SK-N-SH (cell line): ENCODE data around the gene SF3B1. TPM values are rescaled to one million over a fixed set of nuclear protein-coding genes. Genes with fewer than 3 reads are reported as not detected.

Source experiments
- CTCF ChIA-PET: fragments of 300-600, 350-600 bp; formaldehyde crosslinking; extraction: SDS; loops from one replicate; lab custom pipeline; 2021; lab: Yijun Ruan, JAX
- POLR2A ChIA-PET: fragments of 350-600 bp; sonication (Branson Sonifier 250); formaldehyde crosslinking; extraction: SDS; loops from one replicate; lab custom pipeline; 2020; ENCODE audit warnings: antibody characterized with exemption, inconsistent platforms; lab: Yijun Ruan, JAX
- DNase-seq: peaks from one replicate; pipeline ENCODE4 v3.0.0; 2012
- H2AFZ ChIP-seq: fragments of 200-600 bp; sonication (generic); 2 replicates; pipeline ENCODE4 v1.8.1; 2016; ENCODE audit warnings: antibody characterized with exemption, mild to moderate bottlenecking, low read depth
- H3F3A ChIP-seq: fragments of 200-600 bp; sonication (generic); replicated peaks from 2 replicates; pipeline ENCODE3; 2016; ENCODE audit warnings: antibody characterized with exemption, mild to moderate bottlenecking; ENCODE audit not compliant: insufficient read depth
- H3K27ac ChIP-seq, 2 experiments: fragments of 200-500 bp in 1 of 2; fragments of 200-600 bp in 1 of 2; sonication (Bioruptor generic) in 1 of 2; sonication (generic), shearing (Covaris generic) in 1 of 2; 2 replicates each; pipeline versions ENCODE4 v1.5.1 to v1.6.1; 2014 to 2016; ENCODE audit warnings: low read depth in 2 of 2, inconsistent platforms in 1 of 2, low read length in 1 of 2, mild to moderate bottlenecking in 1 of 2, mixed read lengths in 1 of 2
- H3K27me3 ChIP-seq: fragments of 200-600 bp; sonication (generic), shearing (Covaris generic); 2 replicates; pipeline ENCODE4 v1.6.1; 2016; ENCODE audit warnings: mixed run types; ENCODE audit not compliant: insufficient read depth
- H3K36me3 ChIP-seq, 2 experiments: fragments of 200-500 bp in 1 of 2; fragments of 200-600 bp in 1 of 2; sonication (Bioruptor generic) in 1 of 2; sonication (generic) in 1 of 2; replicated peaks in 1 of 2; 2 replicates each; pipeline versions ENCODE3 to v1.5.1; 2014 to 2016; ENCODE audit warnings: low read length in 1 of 2, mild to moderate bottlenecking in 1 of 2; ENCODE audit not compliant: insufficient read depth in 2 of 2, control insufficient read depth in 1 of 2
- H3K4me1 ChIP-seq, 2 experiments: fragments of 200-500 bp in 1 of 2; fragments of 200-600 bp in 1 of 2; sonication (Bioruptor generic) in 1 of 2; sonication (generic), shearing (Covaris generic) in 1 of 2; 2 replicates each; pipeline versions ENCODE4 v1.5.1 to v1.6.1; 2014 to 2016; ENCODE audit warnings: low read depth in 1 of 2, low read length in 1 of 2, mixed run types in 1 of 2; ENCODE audit not compliant: insufficient read depth in 2 of 2, control insufficient read depth in 1 of 2
- H3K4me2 ChIP-seq: fragments of 200-600 bp; sonication (generic), shearing (Covaris generic); 2 replicates; pipeline ENCODE4 v1.6.1; 2017; ENCODE audit warnings: mixed run types
- H3K4me3 ChIP-seq, 2 experiments: fragments of 200-500 bp in 1 of 2; fragments of 200-600 bp in 1 of 2; sonication (Bioruptor generic) in 1 of 2; sonication (generic), shearing (Covaris generic) in 1 of 2; 2 replicates each; pipeline versions ENCODE4 v1.5.1 to v1.8.1; 2014 to 2016; ENCODE audit warnings: low read depth in 2 of 2, inconsistent platforms in 1 of 2, low read length in 1 of 2, mild to moderate bottlenecking in 1 of 2, mixed read lengths in 1 of 2, moderate library complexity in 1 of 2
- H3K79me2 ChIP-seq: fragments of 200-600 bp; sonication (generic); 2 replicates; pipeline ENCODE4 v1.8.1; 2017; ENCODE audit warnings: mild to moderate bottlenecking; ENCODE audit not compliant: insufficient read depth
- H3K9ac ChIP-seq: fragments of 200-600 bp; sonication (generic); 2 replicates; pipeline ENCODE4 v1.6.1; 2017; ENCODE audit warnings: mixed run types
- H3K9me2 ChIP-seq: fragments of 200-600 bp; sonication (generic); 2 replicates; pipeline ENCODE4 v1.6.1; 2017; ENCODE audit warnings: mixed run types
- H3K9me3 ChIP-seq: fragments of 200-600 bp; sonication (generic); 2 replicates; pipeline ENCODE4 v1.6.1; 2017; ENCODE audit warnings: mixed run types, mild to moderate bottlenecking, moderate library complexity
- H4K20me1 ChIP-seq: fragments of 200-600 bp; sonication (generic); 2 replicates; pipeline ENCODE4 v1.6.1; 2017; ENCODE audit warnings: mild to moderate bottlenecking, mixed run types; ENCODE audit not compliant: insufficient read depth
- CHD2 ChIP-seq: fragments of 150-350 bp; IDR thresholded peaks from 2 replicates; pipeline ENCODE4 v1.6.1; 2018; ENCODE audit warnings: low read length; ENCODE audit not compliant: partially characterized antibody
- CTCF ChIP-seq: fragments of 200-600 bp; sonication (generic); IDR thresholded peaks from 2 replicates; pipeline ENCODE4 v1.6.1; 2017; ENCODE audit warnings: antibody characterized with exemption, mild to moderate bottlenecking, moderate library complexity
- ELF1 ChIP-seq: IDR thresholded peaks from 2 replicates; pipeline ENCODE4 v1.4.0; 2012
- IRF3 ChIP-seq: fragments of 150-350 bp; IDR thresholded peaks from 2 replicates; pipeline ENCODE4 v1.6.1; 2016; ENCODE audit warnings: mild to moderate bottlenecking, low read depth, low read length
- NRF1 ChIP-seq: IDR thresholded peaks from 2 replicates; pipeline ENCODE4 v1.6.1; 2012; ENCODE audit warnings: low read depth, mild to moderate bottlenecking, low read length
- RAD21 ChIP-seq: IDR thresholded peaks from 2 replicates; pipeline ENCODE4 v1.6.1; 2012; ENCODE audit warnings: mild to moderate bottlenecking, low read length
- REST ChIP-seq: IDR thresholded peaks from 2 replicates; pipeline ENCODE4 v1.6.1; 2012; ENCODE audit warnings: mild to moderate bottlenecking, low read depth, low read length, moderate library complexity
- RFX5 ChIP-seq: IDR thresholded peaks from 2 replicates; pipeline ENCODE4 v1.6.1; 2012; ENCODE audit warnings: mild to moderate bottlenecking, improper control_type of control experiment, low read length
- RXRA ChIP-seq: IDR thresholded peaks from 2 replicates; pipeline ENCODE4 v1.4.0; 2012; ENCODE audit warnings: low read depth, mild to moderate bottlenecking, borderline replicate concordance
- SIN3A ChIP-seq: IDR thresholded peaks from 2 replicates; pipeline ENCODE4 v1.6.1; 2012; ENCODE audit warnings: low read depth, mild to moderate bottlenecking, low read length, moderate library complexity, borderline replicate concordance
- WGBS: methylation state at CpG from one replicate; pipeline ENCODE4 v1.1.6; 2017; ENCODE audit warnings: low lambda C conversion rate; 5-methylcytosine and 5-hydroxymethylcytosine counted together
- polyA plus RNA-seq, 3 experiments: library from polyadenylated mRNA; depleted of rRNA; stranded (reverse); fragments of >200 nt; gene quantifications; 2 replicates each; pipeline ENCODE4 v1.2.3, GENCODE V29; 2012

SF3B1 gene
- polyA plus RNA-seq, 1 of the 3 experiments (the other 2 are of a cell fraction): 162 TPM

GRCh38 chr2:197356136-197356535, 78.7 kb downstream of the SF3B1 start:
- H3K9me3 ChIP-seq: no peaks in the 10 kb centered on the region
- no peak overlapping the region for H3K27ac ChIP-seq
- 97% methylated on average over 5 of the region's 5 CpGs for WGBS
- TF ChIP-seq CTCF (peak; percentile 52), CHD2 (no peak), SIN3A (no peak), ELF1 (no peak), NRF1 (no peak), RXRA (no peak)
- H3K4me2 ChIP-seq: no peak overlapping the region
- no peaks in the 10 kb centered on the region for H4K20me1 ChIP-seq
- H3K27me3 ChIP-seq: no peaks in the 10 kb centered on the region
- CTCF ChIA-PET: interaction anchor here (1.0 to 1.7 kb wide), 4 partner anchors 9 to 68 kb away, joined by 3 to 5 read pairs (median 4); no protein-coding TSS in a partner anchor
- POLR2A ChIA-PET: no interaction called here
- H3K4me1 ChIP-seq: peaks cover 0 to 18% of the 10 kb centered on the region in 2 experiments; a peak in 2 of 4 replicates
- H3K4me3 ChIP-seq: no peak overlapping the region
- H3K9ac ChIP-seq: no peak overlapping the region
- H3F3A ChIP-seq: peaks cover 16% of the 10 kb centered on the region
- H3K36me3 ChIP-seq: no peaks in the 10 kb centered on the region
- no peak for DNase-seq
- H3K9me2 ChIP-seq: no peaks in the 10 kb centered on the region
- no peaks in the 10 kb centered on the region for H3K79me2 ChIP-seq
- no peak overlapping the region for H2AFZ ChIP-seq

- Histone ChIP-seq H3K27me3 (no peaks in the 10 kb centered on the region), H3K4me2 (no peak overlapping the region), H3K4me3 (no peak overlapping the region), H3F3A (peaks cover 6% of the 10 kb centered on the region), H3K79me2 (no peaks in the 10 kb centered on the region), H2AFZ (no peak overlapping the region), H3K9me3 (no peaks in the 10 kb centered on the region), H3K9ac (no peak overlapping the region), H3K4me1 (peaks cover 0 to 7% of the 10 kb centered on the region in 2 experiments; a peak in 2 of 4 replicates), H3K9me2 (no peaks in the 10 kb centered on the region), H3K36me3 (no peaks in the 10 kb centered on the region), H3K27ac (no peak overlapping the region), H4K20me1 (no peaks in the 10 kb centered on the region)
- ChIA-PET CTCF (no interaction called here), POLR2A (no interaction called here)
- no peak for DNase-seq
- TF ChIP-seq IRF3 (no peak), RAD21 (no peak), REST (no peak), RFX5 (no peak)
- 93% methylated on average over 4 of the region's 4 CpGs for WGBS
Observed at GRCh38 chr2:197354169-197354558, 80.7 kb downstream of the SF3B1 start.
